H9 (cell line): ENCODE results near the gene C3orf20. TPM values are rescaled to one million over a fixed set of nuclear protein-coding genes. Genes with fewer than 3 reads are reported as not detected.

Experiments
- DNase-seq: peaks from one replicate; pipeline ENCODE4 v3.0.0-alpha.2; 2017
- H2AFZ ChIP-seq: one replicate; pipeline ENCODE4 v1.6.1; 2013; ENCODE audit warnings: mild to moderate bottlenecking, low read length, control low read depth, moderate library complexity
- H2AK5ac ChIP-seq: 2 replicates; pipeline ENCODE4 v1.6.1; 2013; ENCODE audit warnings: low read length, control low read depth, mixed read lengths; ENCODE audit not compliant: insufficient read length
- H2BK120ac ChIP-seq: one replicate; pipeline ENCODE4 v1.6.1; 2013; ENCODE audit warnings: low read depth, mild to moderate bottlenecking, low read length, control low read depth, inconsistent platforms; ENCODE audit not compliant: poor library complexity, severe bottlenecking
- H2BK12ac ChIP-seq: 2 replicates; pipeline ENCODE4 v1.6.1; 2013; ENCODE audit warnings: low read length, control low read depth, mixed read lengths, low read depth; ENCODE audit not compliant: insufficient read length
- H2BK15ac ChIP-seq: 2 replicates; pipeline ENCODE4 v1.6.1; 2013; ENCODE audit warnings: low read depth, low read length, control low read depth
- H2BK20ac ChIP-seq: one replicate; pipeline ENCODE4 v1.6.1; 2013; ENCODE audit warnings: low read depth, mild to moderate bottlenecking, low read length, control low read depth, inconsistent platforms; ENCODE audit not compliant: poor library complexity, severe bottlenecking
- H2BK5ac ChIP-seq: 2 replicates; pipeline ENCODE4 v1.6.1; 2013; ENCODE audit warnings: low read length, control low read depth, mixed read lengths; ENCODE audit not compliant: insufficient read length
- H3K14ac ChIP-seq: 2 replicates; pipeline ENCODE4 v1.6.1; 2013; ENCODE audit warnings: low read length, control low read depth; ENCODE audit not compliant: insufficient read depth
- H3K18ac ChIP-seq: 2 replicates; pipeline ENCODE4 v1.6.1; 2013; ENCODE audit warnings: low read depth, mild to moderate bottlenecking, mixed read lengths, low read length, control low read depth; ENCODE audit not compliant: insufficient read length
- H3K23ac ChIP-seq: 2 replicates; pipeline ENCODE4 v1.6.1; 2013; ENCODE audit warnings: low read length, control low read depth, mixed read lengths, low read depth; ENCODE audit not compliant: insufficient read length
- H3K23me2 ChIP-seq: 2 replicates; pipeline ENCODE4 v1.6.1; 2013; ENCODE audit warnings: low read depth, mild to moderate bottlenecking, mixed read lengths, low read length, control low read depth; ENCODE audit not compliant: insufficient read length, poor library complexity, severe bottlenecking
- H3K27ac ChIP-seq: 2 replicates; pipeline ENCODE4 v1.5.1; 2013; ENCODE audit warnings: low read length, control low read depth, mixed read lengths, low read depth; ENCODE audit not compliant: insufficient read length
- H3K27me3 ChIP-seq: 2 replicates; pipeline ENCODE4 v1.6.1; 2013; ENCODE audit warnings: low read length, control low read depth, inconsistent platforms; ENCODE audit not compliant: insufficient read depth
- H3K4ac ChIP-seq: 2 replicates; pipeline ENCODE4 v1.6.1; 2013; ENCODE audit warnings: low read depth, mild to moderate bottlenecking, control low read depth, inconsistent platforms, low read length, moderate library complexity
- H3K4me1 ChIP-seq: 2 replicates; pipeline ENCODE4 v1.6.1; 2013; ENCODE audit warnings: low read length, control low read depth, inconsistent platforms; ENCODE audit not compliant: insufficient read depth
- H3K4me2 ChIP-seq: 2 replicates; pipeline ENCODE4 v1.6.1; 2013; ENCODE audit warnings: low read length, control low read depth, mixed read lengths; ENCODE audit not compliant: insufficient read length, insufficient read depth
- H3K56ac ChIP-seq: 2 replicates; pipeline ENCODE4 v1.6.1; 2013; ENCODE audit warnings: low read depth, mild to moderate bottlenecking, mixed read lengths, low read length, control low read depth; ENCODE audit not compliant: insufficient read length
- H3K79me1 ChIP-seq: 2 replicates; pipeline ENCODE4 v1.6.1; 2013; ENCODE audit warnings: low read depth, mild to moderate bottlenecking, moderate library complexity, low read length, control low read depth, inconsistent platforms; ENCODE audit not compliant: insufficient read depth, poor library complexity, severe bottlenecking
- H3K79me2 ChIP-seq: 2 replicates; pipeline ENCODE4 v1.6.1; 2013; ENCODE audit warnings: low read length, control low read depth, inconsistent platforms; ENCODE audit not compliant: insufficient read depth
- H3K9ac ChIP-seq: 2 replicates; pipeline ENCODE4 v1.6.1; 2013; ENCODE audit warnings: low read length, control low read depth, mixed read lengths; ENCODE audit not compliant: insufficient read length; ENCODE audit errors: extremely low read depth
- H3K9me3 ChIP-seq: one replicate; pipeline ENCODE4 v1.6.1; 2013; ENCODE audit warnings: low read depth, low read length, inconsistent platforms; ENCODE audit not compliant: control insufficient read depth
- H3T11ph ChIP-seq: one replicate; pipeline ENCODE4 v1.6.1; 2013; ENCODE audit warnings: mild to moderate bottlenecking, low read length, control low read depth, inconsistent platforms
- H4K20me1 ChIP-seq: one replicate; pipeline ENCODE4 v1.6.1; 2013; ENCODE audit not compliant: control insufficient read depth, insufficient read length, insufficient read depth
- H4K5ac ChIP-seq: 2 replicates; pipeline ENCODE4 v1.6.1; 2013; ENCODE audit warnings: low read depth, mild to moderate bottlenecking, mixed read lengths, low read length, control low read depth; ENCODE audit not compliant: insufficient read length
- H4K8ac ChIP-seq: replicated peaks from 2 replicates; pipeline ENCODE4 v1.6.1; 2013; ENCODE audit warnings: low read length, control low read depth, mixed read lengths, low read depth; ENCODE audit not compliant: insufficient read length
- H4K91ac ChIP-seq: 2 replicates; pipeline ENCODE4 v1.6.1; 2013; ENCODE audit warnings: low read depth, mild to moderate bottlenecking, moderate library complexity, mixed read lengths, low read length, control low read depth; ENCODE audit not compliant: insufficient read length
- H3K27ac Mint-ChIP-seq, 3 experiments: 2 replicates in 2 of 3; 3 replicates in 1 of 3; pipeline ENCODE4 v1.8.0; 2020 to 2021; ENCODE audit warnings: mixed read lengths in 3 of 3, mild to moderate bottlenecking in 1 of 3, moderate library complexity in 1 of 3
- H3K27me3 Mint-ChIP-seq: 2 replicates; pipeline ENCODE4 v1.8.0; 2021; ENCODE audit warnings: low read depth, mild to moderate bottlenecking, moderate library complexity, mixed read lengths
- H3K36me3 Mint-ChIP-seq, 3 experiments: 2 replicates in 2 of 3; 3 replicates in 1 of 3; pipeline ENCODE4 v1.8.0; 2020 to 2021; ENCODE audit warnings: low read depth in 3 of 3, mixed read lengths in 3 of 3; ENCODE audit not compliant: insufficient read depth in 1 of 3
- H3K4me1 Mint-ChIP-seq, 2 experiments: 2 replicates each; pipeline ENCODE4 v1.8.0; 2020; ENCODE audit warnings: mixed read lengths in 2 of 2
- H3K4me3 Mint-ChIP-seq, 2 experiments: 2 replicates in 1 of 2; 3 replicates in 1 of 2; pipeline ENCODE4 v1.8.0; 2020 to 2021; ENCODE audit warnings: mild to moderate bottlenecking in 2 of 2, mixed read lengths in 2 of 2, moderate library complexity in 1 of 2
- H3K9me3 Mint-ChIP-seq, 2 experiments: 2 replicates in 1 of 2; 3 replicates in 1 of 2; pipeline ENCODE4 v1.8.0; 2020; ENCODE audit warnings: mild to moderate bottlenecking in 2 of 2, mixed read lengths in 2 of 2, moderate library complexity in 1 of 2
- CTCF ChIP-seq: fragments of 200-600 bp; sonication (generic); conservative IDR thresholded peaks from 3 replicates; pipeline ENCODE4 v1.8.0; 2021; ENCODE audit warnings: antibody characterized with exemption, mild to moderate bottlenecking
- WGBS: extraction: QIAGEN DNeasy Blood & Tissue Kit; methylation state at CpG from one replicate; pipeline ENCODE4 v1.1.7; 2013; ENCODE audit warnings: missing lambda C conversion rate, low lambda C conversion rate, mixed read lengths; ENCODE audit not compliant: insufficient read length; ENCODE audit errors: extremely low coverage; 5-methylcytosine and 5-hydroxymethylcytosine counted together
- total RNA-seq: library from RNA; stranded (reverse); gene quantifications from 2 replicates; pipeline ENCODE4 v1.2.1, GENCODE V29; 2021

C3orf20 gene
- total RNA-seq, 1 experiment from 2014 or later = not detected

DNA sequence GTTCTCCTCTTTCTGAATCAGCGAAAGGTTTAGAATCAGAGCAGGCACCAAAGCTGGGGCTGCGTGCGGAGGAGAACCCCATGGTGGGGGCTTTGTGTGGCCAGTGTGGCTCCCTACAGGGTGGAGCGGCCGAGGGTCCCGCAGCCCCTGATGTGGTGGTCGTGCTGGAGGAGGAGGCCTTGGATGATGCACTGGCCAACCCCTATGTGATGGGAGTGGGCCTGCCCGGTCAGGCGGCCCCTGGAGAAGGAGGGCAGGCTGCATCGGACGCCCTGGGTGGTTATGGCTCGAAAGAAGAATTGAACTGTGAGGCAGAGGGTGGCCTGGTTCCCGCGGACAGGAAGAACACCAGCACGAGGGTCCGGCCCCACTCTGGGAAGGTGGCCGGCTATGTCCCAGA lies 145.2 kb downstream of the C3orf20 start:
- Histone ChIP-seq H4K5ac (no peak overlapping the region), H3K18ac (no peak overlapping the region), H3K4ac (no peak overlapping the region), H4K8ac (no peak overlapping the region), H3T11ph (no peak overlapping the region), H2BK5ac (no peak overlapping the region), H2AFZ (no peak overlapping the region), H3K4me2 (no peak overlapping the region), H3K79me1 (no peaks in the 10 kb centered on the region), H2BK120ac (no peak overlapping the region), H2BK15ac (no peak overlapping the region), H4K20me1 (no peaks in the 10 kb centered on the region), H3K27ac (no peak overlapping the region), H4K91ac (no peak overlapping the region), H3K23me2 (no peaks in the 10 kb centered on the region), H3K9ac (no peak overlapping the region), H3K9me3 (no peaks in the 10 kb centered on the region), H2BK12ac (no peak overlapping the region), H3K23ac (no peak overlapping the region), H2AK5ac (no peak overlapping the region), H3K4me1 (no peaks in the 10 kb centered on the region; the same call in 1 of the 2 replicates), H2BK20ac (no peak overlapping the region), H3K14ac (no peak overlapping the region), H3K27me3 (no peaks in the 10 kb centered on the region), H3K56ac (no peak overlapping the region), H3K79me2 (no peaks in the 10 kb centered on the region)
- Mint-ChIP-seq H3K4me3 (no peak overlapping the region), H3K36me3 (peaks cover 6 to 16% (median 10%) of the 10 kb centered on the region in 3 experiments; a peak in 6 of 7 replicates), H3K27me3 (peaks cover 4% of the 10 kb centered on the region; the same call in 1 of the 2 replicates), H3K4me1 (peaks cover 14 to 20% of the 10 kb centered on the region in 2 experiments), H3K9me3 (no peaks in the 10 kb centered on the region), H3K27ac (no peak overlapping the region; a peak in 1 of 7 replicates)
- WGBS = no CpG with 5 or more reads among the region's 17 CpGs
- DNase-seq = no peak
- TF ChIP-seq CTCF = no peak
